Right hindlimb (tissue), 1 donor: ENCODE data around the gene PHOX2A.
"Not testable (repeated sequence)": the region's sequence is repeated elsewhere in the genome, so short reads cannot be mapped to it uniquely, and the experiment has no call there.

ENCODE experiments used
- DNase-seq: peaks from one replicate; pipeline ENCODE4 v3.0.0-alpha.2; 2018

Gene PHOX2A

DNA sequence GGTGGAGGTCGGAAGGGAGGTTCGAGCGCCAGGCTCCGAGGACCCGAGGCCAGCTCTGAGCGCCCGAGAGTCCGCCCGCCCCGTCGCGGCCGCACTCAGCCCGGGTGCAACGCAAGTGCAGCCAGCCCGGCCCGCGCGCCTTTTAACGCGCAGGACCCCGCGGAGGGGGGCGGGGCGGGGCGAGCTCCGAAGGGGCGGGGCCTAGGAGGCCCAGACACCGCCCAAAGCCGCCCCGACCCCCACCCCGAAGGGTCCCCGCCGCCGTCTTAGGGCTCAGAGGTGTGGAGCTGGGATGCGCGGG, at the start of gene PHOX2A:
Gene PHOX2A, minus strand, starts transcription at position 117 of the 301 bp plus-strand sequence. CDS start 172 bp downstream, outside the sequence.
- no peak for DNase-seq

GRCh38 chr11:72293391-72293790, 49.4 kb upstream of the PHOX2A start:
- no peak for DNase-seq

- no peak for DNase-seq
Measured at GRCh38 chr11:72292106-72292785, 48.3 kb upstream of the PHOX2A start.

DNA sequence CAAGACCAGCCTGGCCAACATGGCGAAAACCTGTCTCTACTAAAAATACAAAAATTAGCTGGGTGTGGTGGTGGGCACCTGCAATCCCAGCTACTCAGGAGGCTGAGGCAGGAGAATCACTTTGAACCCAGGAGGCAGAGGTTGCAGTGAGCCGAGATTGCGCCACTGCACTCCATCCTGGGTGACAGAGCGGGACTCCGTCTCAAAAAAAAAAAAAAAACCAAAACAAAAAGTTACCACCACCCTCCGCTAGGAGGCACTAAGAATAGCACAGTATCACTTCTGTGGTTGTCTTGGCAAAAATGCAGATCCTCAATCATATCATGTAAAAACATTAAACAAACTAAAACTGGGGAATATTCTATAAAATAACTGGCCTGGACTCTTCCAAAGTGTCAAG, 46.8 kb upstream of the PHOX2A start:
- DNase-seq = not testable (repeated sequence)

DNA sequence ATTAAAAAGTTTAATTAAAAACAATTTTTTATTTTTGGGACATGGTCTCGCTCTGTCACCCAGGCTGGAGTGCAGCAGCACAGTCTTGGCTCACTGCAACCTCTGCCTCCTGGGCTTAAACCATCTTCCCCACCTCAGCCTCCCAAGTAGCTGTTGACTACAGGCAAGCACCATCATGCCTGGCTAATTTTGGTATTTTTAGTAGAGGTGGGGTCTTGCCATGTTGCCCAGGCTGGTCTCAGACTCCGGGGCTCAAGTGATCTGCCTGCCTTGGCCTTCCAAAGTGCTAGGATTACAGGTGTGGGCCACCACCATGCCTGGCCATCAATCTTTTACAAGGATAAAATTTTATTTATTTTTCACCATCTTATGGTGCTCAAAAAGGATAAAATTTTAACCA, 43.3 kb upstream of the PHOX2A start:
- no peak for DNase-seq

GRCh38 chr11:72283947-72284346, 40.0 kb upstream of the PHOX2A start:
- no peak for DNase-seq

DNA sequence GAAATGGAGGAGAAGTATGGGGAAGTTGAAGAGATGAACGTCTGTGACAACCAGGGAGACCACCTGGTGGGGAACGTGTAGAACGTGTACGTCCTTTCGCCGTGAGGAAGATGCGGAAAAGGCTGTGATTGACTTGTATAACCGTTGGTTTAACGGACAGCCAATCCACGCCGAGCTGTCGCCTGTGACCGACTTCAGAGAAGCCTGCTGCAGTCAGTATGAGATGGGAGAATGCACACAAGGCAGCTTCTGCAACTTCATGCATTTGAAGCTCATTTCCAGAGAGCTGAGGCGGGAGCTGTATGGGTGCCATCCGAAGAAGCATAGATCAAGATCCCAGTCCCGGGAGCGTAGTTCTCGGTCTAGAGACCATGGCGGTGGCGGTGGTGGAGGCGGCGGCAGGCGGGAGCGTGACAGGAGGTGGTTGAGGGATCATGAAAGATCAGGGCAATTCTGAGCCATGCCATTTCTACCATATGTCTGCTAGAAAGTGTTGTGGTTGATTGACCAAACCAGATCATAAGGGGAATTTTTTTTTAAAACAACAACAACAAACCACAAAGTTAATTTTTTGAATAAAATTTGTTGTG, 36.8 kb upstream of the PHOX2A start:
- DNase-seq = no peak

- no peak for DNase-seq
Measured at GRCh38 chr11:72280037-72280436, 36.1 kb upstream of the PHOX2A start.

DNA sequence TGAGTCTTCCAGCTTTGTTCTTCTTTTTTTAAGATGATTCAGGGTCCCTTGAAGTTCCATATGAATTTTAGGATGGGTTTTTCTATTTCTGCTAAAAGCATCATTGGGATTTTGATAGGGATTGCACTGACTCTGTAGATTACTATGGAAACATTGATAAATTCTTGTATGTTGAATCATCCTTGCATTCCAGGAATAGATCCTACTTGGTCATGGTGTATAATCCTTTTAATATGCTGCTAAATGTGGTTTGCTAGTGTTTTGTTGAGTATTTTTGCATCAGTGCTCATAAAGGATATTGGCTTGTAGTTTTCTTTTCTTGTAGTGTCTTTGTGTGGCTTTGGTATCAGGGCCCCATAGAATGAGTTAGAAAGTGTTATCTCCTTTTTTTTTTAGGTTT, 34.9 kb upstream of the PHOX2A start:
- no peak for DNase-seq

DNA sequence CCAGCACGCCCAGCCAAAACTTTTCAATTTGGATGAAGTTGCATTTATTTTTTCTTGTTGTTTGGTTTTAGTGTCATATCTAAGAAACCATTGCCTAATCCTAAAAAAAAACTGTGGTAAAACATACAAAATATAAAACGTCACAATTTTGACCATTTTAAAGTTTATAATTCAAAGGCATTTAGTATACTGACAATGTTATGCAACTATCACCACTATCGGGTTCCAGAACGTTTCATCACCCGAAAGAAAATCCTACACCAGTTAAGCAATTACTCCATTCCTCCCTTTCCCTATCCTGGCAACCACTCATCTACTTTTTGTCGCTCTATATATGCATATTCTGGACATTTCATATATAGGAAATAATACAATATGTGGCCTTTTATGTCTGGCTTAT, 30.5 kb upstream of the PHOX2A start:
- no peak for DNase-seq

DNA sequence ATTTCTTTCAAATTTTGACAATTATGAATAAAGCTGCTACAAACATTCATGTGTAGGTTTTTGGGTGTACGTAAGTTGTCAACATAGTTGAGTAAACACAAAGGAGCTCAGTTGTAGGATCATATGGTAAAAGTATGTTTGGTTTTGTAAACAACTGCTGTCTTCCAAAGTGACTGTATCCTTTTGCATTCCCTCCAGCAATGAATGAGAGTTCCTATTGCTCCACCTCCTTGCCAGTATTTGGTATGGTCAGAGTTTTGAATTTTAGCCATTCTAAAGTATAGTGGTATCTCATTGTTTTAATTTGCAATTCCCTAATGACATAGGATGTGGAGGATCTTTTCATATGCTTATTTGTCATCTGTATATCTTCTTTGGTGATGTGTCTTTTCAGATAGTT, 28.0 kb upstream of the PHOX2A start:
- DNase-seq = no peak

GRCh38 chr11:72267956-72268617, 24.1 kb upstream of the PHOX2A start:
- no peak for DNase-seq

DNA sequence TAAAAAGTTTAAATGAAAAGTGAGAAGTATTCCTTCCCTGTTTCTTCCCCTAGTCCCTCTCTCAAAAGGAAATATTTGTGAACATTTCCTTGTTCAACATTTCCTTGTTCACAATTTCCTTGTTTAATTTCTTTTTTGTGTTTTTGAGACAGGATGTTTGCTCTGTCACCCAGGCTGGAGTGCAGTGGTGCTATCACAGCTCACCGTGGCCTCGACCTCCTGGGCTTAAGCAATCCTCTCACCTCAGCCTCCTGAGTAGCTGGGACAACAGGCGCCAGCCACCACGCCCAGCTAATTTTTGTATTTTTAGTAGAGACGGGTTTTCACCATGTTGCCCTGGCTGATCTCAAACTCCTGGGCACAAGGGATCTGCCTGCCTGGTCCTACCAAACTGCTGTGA, 23.0 kb upstream of the PHOX2A start:
- not testable (repeated sequence) for DNase-seq

DNA sequence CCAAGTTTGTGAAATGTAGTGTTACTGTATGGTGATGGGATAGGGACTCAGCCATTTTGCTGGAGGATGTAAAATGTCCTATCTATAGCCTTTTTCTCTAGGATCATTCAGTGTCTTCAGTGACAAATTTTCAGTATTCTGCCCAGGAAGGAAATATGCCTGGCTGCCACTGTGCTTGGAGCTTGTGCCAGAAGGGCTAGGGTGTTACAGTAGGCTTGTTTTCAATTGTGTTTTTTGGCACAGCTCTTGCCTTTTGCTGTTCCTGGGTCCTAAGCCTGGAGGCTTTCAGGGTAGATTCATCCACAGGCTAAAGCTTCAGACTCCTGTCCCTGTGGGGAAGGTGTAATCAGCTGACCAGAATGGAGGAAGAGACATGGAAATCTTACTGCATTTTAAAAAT, 22.0 kb upstream of the PHOX2A start:
- DNase-seq = no peak

- no peak for DNase-seq
Measured at GRCh38 chr11:72263361-72263760, 19.4 kb upstream of the PHOX2A start.

- DNase-seq = no peak
Measured at GRCh38 chr11:72260574-72260973, 16.6 kb upstream of the PHOX2A start.

DNA sequence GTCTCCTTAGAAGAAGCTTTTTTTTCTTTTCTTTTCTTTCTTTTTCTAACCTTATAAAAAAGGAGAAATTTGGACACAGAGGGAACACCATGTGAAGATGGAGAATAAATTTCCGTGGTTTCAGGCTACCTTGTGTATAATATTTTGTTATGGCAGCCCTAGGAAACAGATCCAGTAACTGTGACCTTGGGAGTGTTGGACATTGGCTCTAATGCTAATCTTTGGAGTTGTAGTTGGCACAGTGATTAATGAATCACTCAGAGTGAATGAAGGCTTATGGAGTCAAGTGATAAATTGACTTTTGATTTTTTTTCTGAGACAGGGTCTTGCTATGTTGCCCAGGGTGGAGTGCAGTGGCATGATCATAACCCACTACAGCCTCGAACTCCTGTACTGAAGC, 15.5 kb upstream of the PHOX2A start:
- no peak for DNase-seq

GRCh38 chr11:72257570-72257969, 13.6 kb upstream of the PHOX2A start:
- no peak for DNase-seq

DNA sequence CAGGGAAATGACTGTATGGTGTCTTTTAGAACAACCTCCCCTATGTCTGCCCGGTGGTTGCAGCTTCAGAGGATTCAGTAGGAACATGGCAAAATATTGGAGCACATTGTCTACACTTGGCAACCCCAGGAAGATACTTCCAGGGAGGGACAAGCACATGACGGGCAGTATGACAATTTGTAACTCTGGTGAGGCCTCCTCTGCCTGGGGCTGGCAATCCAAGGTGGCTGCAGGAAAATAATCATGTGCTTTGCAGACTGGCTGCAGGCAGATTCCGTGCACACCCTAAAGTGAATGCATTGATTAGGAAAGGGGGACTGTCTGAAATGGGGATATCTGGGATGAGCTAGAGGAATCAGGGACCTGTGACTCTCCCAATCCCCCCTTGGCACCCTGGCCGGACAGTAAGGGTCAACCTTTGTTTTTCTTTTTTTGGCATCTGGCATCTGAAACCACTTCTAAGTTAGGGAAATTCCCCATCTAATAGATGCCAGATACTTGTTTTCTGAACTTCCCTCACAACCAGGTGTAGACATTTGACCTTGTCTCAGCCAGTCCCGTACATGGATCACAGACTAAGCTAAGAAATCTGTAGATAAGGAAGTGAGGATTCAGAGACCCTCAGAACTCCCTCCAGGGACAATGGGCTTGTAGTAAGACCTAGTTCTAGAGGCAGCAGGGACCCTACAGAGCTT, 10.5 kb upstream of the PHOX2A start:
- DNase-seq = no peak

DNA sequence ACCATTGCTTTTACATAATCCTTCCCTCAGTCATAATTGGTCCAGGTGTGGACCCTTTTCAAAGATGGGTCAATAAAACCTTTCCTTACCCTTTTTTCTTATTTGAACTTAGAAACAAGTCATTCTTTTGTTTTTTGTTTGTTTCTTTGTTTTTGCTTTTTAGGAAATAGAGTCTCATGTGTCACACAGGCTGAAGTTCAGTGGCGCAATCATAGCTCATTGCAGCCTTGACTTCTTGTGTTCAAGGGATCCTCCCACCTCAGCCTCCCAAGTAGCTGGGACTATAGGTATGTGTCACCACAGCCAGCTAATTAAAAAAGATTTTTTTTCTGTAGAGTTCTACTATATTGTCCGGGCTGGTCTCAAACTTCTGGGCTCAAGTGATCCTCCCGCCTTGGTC, 9.4 kb upstream of the PHOX2A start:
- no peak for DNase-seq

GRCh38 chr11:72251614-72252013, 7.6 kb upstream of the PHOX2A start:
- DNase-seq = no peak

DNA sequence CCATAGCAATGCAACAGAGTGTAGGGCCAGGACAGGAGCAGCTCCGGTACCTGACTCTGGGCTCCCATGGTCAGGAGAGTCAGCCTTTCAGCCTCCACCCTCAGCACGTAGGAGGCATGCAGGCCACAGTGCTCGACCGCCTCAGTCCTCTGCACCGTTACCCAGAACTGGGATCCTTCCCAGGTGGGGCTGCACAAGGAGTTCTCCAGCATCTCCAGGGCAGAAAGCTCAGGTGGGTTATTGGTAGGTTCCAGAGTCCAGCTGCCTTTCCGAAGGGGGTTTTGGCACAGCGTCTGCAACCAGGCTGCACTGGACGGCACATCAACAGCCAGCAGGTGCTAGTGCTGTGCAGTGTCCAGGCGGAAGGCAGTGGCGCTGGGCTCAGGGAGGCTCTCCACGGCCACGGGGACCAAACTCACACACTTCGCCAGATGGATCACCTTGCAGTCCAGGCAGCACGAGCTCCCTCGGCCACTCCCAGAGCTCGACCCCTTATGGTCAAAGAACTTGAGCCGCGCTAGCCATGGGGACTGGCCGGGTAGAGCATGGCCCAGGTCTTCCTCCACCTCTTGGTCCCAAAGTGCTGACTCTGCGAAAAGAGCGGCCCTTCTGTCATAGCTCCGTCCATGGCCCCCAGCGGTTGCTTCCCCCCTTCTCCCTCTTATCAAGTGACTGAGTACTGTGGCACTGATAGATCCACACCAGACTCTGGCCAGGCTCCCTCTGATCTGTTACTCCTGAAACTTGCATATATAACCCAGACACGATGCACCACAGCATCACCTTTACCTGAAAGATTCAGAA, 6.9 kb upstream of the PHOX2A start:
- no peak for DNase-seq

- DNase-seq = no peak
Measured at GRCh38 chr11:72249961-72250360, 6.0 kb upstream of the PHOX2A start.
